ENCODE results near the gene EEF1E1. TPM values are rescaled to one million over a fixed set of nuclear protein-coding genes. Genes with fewer than 3 reads are reported as not detected.

Gene EEF1E1
- total and polyA plus RNA-seq, 9 of the 15 experiments (the other 6 are each of a cell fraction or from before 2014, with no cell fraction given): 135 to 1,355 (median 327) TPM

DNA sequence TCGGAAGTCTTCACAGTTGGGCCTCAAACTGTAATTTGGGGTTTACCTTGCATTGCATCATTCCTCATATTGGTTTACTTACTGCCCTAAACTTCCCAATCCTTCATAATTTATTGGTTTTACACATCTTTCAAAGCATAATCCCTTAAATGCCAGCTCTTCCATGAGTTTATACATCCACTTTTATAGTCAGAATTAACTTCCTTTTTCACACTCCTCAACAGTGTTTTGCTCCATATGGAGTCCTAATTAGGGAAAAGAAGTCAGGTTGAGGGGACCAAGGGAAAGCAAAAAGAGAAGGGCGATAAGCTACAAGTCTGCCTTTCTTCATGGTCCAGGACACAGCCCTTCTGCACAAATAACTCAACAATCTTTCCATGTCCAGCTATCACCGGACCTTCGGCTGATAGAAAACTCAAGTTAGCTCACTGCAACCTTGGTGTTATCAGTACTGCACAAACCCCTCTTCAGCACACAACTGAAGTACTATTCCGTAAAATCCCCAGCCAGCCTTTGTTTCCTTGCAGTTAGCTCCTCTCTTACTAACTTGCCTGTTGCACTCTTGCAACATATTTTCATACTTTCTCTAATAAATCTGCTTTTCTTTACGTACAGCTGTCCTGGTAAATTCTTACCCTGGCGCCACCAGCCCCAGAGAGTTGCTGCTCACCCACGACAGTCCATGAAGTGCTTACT lies 2.0 kb downstream of the EEF1E1 start:
- peak overlapping the region; percentile 85 for H3K4me2 ChIP-seq (ENCODE audit: insufficient read depth, low read length)
- peak overlapping the region; percentile 86 for H3K27ac ChIP-seq (ENCODE audit: extremely low read depth, low read depth, low read length)
- WGBS (ENCODE audit: insufficient coverage, low coverage, missing lambda C conversion rate): 2% methylated on average over 8 of the region's 8 CpGs
- intact Hi-C loops (cut with micrococcal nuclease) (loop anchor here (10.0 kb wide), 1 partner anchor 334 kb away; the partner anchor contains the start of gene SLC35B3), in situ Hi-C loops (cut with MboI) (no loop called here)
- peak overlapping the region; percentile 38 for H3K4me3 ChIP-seq
- BruUV-seq (replicated peaks): no TSS peak
- DNase-seq (ENCODE audit: extremely low read depth in 1 of 4, low spot score in 3 of 4) (peak in 2 of 4 experiments; percentile 35 to 88), FAIRE-seq (peak; percentile 80), ATAC-seq (peak; percentile 57)
- peak overlapping the region; percentile 80 to 84 for H3K9ac ChIP-seq (ENCODE audit: insufficient read depth in 1 of 2, low read depth in 2 of 2, low read length in 2 of 2)
- peaks cover 5 to 18% of the 10 kb centered on the region in 2 experiments; a peak in 3 of 5 replicates for H3K4me1 ChIP-seq (replicated peaks in 1 of 2; ENCODE audit: control insufficient read depth in 2 of 2, insufficient read depth in 2 of 2, low read length in 2 of 2)
- no peaks in the 10 kb centered on the region; the same call in 1 of the 2 replicates for H4K20me1 ChIP-seq (replicated peaks; ENCODE audit: control insufficient read depth, insufficient read depth, low read length)
- H3K9me3 ChIP-seq (replicated peaks; ENCODE audit: control insufficient read depth, insufficient read depth, low read depth, low read length): no peaks in the 10 kb centered on the region
- no peaks in the 10 kb centered on the region for H3K27me3 ChIP-seq (ENCODE audit: control insufficient read depth in 2 of 2, insufficient read depth in 2 of 2, low read length in 2 of 2)
- H2AFZ ChIP-seq (ENCODE audit: low read depth, low read length): no peak overlapping the region
- POLR2A ChIA-PET: interaction anchor here (0.6 to 1.4 kb wide), 7 partner anchors 10 to 197 kb away, joined by 3 to 5 read pairs (median 3); no protein-coding TSS in a partner anchor
- H3K79me2 ChIP-seq (ENCODE audit: control insufficient read depth, insufficient read depth, low read length): peaks cover 76% of the 10 kb centered on the region
- H3K9me1 ChIP-seq (ENCODE audit: control insufficient read depth, insufficient read depth, low read length): no peaks in the 10 kb centered on the region
- CTCF ChIA-PET (ENCODE audit: low intra/inter-chr PET ratio): no interaction called here
- H3K36me3 ChIP-seq (ENCODE audit: control insufficient read depth, insufficient read depth, low read length): peaks cover 50% of the 10 kb centered on the region
- TF ChIP-seq KLF6 (CRISPR knock-in tag; IDR thresholded peaks at IDR 0.05; ENCODE audit: borderline replicate concordance): no peak
- TF ChIP-seq E2F3 (CRISPR knock-in tag; IDR thresholded peaks at IDR 0.05): no peak
- TF ChIP-seq, protein P1, sequence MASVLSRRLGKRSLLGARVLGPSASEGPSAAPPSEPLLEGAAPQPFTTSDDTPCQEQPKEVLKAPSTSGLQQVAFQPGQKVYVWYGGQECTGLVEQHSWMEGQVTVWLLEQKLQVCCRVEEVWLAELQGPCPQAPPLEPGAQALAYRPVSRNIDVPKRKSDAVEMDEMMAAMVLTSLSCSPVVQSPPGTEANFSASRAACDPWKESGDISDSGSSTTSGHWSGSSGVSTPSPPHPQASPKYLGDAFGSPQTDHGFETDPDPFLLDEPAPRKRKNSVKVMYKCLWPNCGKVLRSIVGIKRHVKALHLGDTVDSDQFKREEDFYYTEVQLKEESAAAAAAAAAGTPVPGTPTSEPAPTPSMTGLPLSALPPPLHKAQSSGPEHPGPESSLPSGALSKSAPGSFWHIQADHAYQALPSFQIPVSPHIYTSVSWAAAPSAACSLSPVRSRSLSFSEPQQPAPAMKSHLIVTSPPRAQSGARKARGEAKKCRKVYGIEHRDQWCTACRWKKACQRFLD (CRISPR knock-in tag; IDR thresholded peaks at IDR 0.05): peak; percentile 50; the same call in 1 of the 2 replicates
- TF ChIP-seq, protein P2, sequence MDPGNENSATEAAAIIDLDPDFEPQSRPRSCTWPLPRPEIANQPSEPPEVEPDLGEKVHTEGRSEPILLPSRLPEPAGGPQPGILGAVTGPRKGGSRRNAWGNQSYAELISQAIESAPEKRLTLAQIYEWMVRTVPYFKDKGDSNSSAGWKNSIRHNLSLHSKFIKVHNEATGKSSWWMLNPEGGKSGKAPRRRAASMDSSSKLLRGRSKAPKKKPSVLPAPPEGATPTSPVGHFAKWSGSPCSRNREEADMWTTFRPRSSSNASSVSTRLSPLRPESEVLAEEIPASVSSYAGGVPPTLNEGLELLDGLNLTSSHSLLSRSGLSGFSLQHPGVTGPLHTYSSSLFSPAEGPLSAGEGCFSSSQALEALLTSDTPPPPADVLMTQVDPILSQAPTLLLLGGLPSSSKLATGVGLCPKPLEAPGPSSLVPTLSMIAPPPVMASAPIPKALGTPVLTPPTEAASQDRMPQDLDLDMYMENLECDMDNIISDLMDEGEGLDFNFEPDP (CRISPR knock-in tag; IDR thresholded peaks at IDR 0.05): no peak
- no peak for TF ChIP-seq CREBBP (IDR thresholded peaks at IDR 0.05; ENCODE audit: low read depth, low read length)
- TF ChIP-seq NCOA2 (IDR thresholded peaks at IDR 0.05; ENCODE audit: partially characterized antibody in 2 of 2): no peak
- 0 out of 2 replicates have a peak, but pooled peaks have one; percentile 4 for TF ChIP-seq KLF13 (tag; IDR thresholded peaks at IDR 0.05; ENCODE audit: borderline replicate concordance, low read depth)
- TF ChIP-seq MEF2D (tag; conservative IDR thresholded peaks at IDR 0.05; ENCODE audit: low read depth): 0 out of 2 replicates have a peak, but pooled peaks have one; percentile 13
- TF ChIP-seq ZNF41 (CRISPR knock-in tag; conservative IDR thresholded peaks at IDR 0.05): no peak
- TF ChIP-seq MCM7 (IDR thresholded peaks at IDR 0.05): no peak
- 0 out of 2 replicates have a peak, but pooled peaks have one; percentile 22 for TF ChIP-seq SP1 (CRISPR knock-in tag; IDR thresholded peaks at IDR 0.05)
- TF ChIP-seq ETV6 (IDR thresholded peaks at IDR 0.05; ENCODE audit: borderline replicate concordance in 1 of 2, low read depth in 2 of 2, low read length in 1 of 2): no peak
- no peak for TF ChIP-seq ETV6 (CRISPR knock-in tag; IDR thresholded peaks at IDR 0.05; ENCODE audit: borderline replicate concordance)
- TF ChIP-seq ZNF589 (CRISPR knock-in tag; IDR thresholded peaks at IDR 0.05; ENCODE audit: low read depth): peak; percentile 62; the same call in 1 of the 2 replicates
- TF ChIP-seq, protein P3, sequence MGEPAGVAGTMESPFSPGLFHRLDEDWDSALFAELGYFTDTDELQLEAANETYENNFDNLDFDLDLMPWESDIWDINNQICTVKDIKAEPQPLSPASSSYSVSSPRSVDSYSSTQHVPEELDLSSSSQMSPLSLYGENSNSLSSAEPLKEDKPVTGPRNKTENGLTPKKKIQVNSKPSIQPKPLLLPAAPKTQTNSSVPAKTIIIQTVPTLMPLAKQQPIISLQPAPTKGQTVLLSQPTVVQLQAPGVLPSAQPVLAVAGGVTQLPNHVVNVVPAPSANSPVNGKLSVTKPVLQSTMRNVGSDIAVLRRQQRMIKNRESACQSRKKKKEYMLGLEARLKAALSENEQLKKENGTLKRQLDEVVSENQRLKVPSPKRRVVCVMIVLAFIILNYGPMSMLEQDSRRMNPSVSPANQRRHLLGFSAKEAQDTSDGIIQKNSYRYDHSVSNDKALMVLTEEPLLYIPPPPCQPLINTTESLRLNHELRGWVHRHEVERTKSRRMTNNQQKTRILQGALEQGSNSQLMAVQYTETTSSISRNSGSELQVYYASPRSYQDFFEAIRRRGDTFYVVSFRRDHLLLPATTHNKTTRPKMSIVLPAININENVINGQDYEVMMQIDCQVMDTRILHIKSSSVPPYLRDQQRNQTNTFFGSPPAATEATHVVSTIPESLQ (CRISPR knock-in tag; IDR thresholded peaks at IDR 0.05): no peak
